Skin epidermis (tissue), 12 donors: Measurements from ENCODE around the gene EPHB4.
"Not testable (repeated sequence)": the region's sequence is repeated elsewhere in the genome, so short reads cannot be mapped to it uniquely, and the experiment has no call there.

Experiments used
- H3K27ac ChIP-seq, 21 experiments: fragments of 200-600 bp; sonication (generic) in 11 of 21; one replicate each; pipeline ENCODE4 v1.5.0; 2020; ENCODE audit warnings: mild to moderate bottlenecking in 3 of 21, inconsistent platforms in 2 of 21, moderate library complexity in 2 of 21
- H3K4me3 ChIP-seq, 7 experiments: fragments of 200-600 bp; sonication (generic) in 2 of 7; one replicate each; pipeline ENCODE4 v1.5.0; 2020; ENCODE audit warnings: inconsistent platforms in 2 of 7, mild to moderate bottlenecking in 2 of 7, moderate library complexity in 1 of 7

The EPHB4 gene

DNA sequence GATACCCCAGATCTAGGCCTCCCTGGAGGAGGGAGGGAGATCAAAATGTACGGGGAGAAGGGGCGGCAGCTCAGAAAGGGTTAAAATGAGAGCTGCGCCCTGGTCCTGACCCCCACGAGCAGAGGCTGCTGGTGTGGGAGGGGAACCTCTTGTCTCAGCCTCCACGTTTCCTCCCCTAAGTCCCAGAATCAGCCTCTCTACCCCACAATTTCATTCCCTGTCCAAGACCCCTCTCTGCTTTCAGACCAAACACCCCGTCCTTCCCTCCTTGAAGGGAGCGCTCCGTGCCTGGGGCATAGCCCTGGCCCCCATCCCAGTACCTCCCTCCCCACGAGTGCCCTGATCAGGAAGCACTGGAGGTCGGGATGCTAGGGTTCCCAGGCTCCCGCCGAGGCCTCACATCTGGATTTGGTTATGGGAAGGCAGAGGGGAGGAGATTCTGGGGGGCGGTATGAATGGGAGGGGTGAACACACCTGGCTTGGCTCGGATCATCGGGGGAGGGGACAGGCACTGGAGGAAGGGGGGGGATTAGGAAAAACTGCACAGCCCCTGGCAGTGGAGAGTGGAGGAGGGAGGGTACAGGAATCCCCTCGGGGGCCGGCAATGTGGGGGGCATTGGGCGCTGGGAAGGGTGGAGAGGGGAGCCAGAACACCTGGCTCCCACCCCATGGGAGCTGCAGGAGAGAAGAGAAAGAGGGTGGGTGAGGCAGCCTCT lies 2.7 kb downstream of the EPHB4 start:
- peak overlapping the region; percentile 43 to 71 (median 55) for H3K4me3 ChIP-seq
- H3K27ac ChIP-seq = peak overlapping the region in 17 of 21 experiments; percentile 10 to 91 (median 78)

DNA sequence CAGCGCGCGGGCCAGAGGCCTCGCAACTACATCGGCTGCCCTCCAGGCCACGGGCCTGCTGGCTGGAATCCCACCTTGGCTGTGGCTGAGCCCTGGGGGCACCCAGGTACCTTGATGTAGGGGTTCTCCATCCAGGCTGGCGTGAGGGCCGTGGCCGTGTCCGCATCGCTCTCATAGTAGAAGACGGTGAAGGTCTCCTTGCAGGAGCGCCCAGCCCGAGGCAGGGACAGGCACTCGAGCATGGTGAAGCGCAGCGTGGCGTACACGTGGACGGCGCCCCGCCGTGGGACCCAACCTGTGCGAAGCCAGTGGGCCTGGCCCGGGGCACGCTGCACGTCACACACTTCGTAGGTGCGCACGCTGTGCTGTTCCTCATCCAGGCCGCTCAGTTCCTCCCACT lies 3.8 kb downstream of the EPHB4 start:
- Histone ChIP-seq H3K27ac (no peak overlapping the region), H3K4me3 (no peak overlapping the region)

GRCh38 chr7:100823140-100823525 lies 4.2 kb downstream of the EPHB4 start:
- Histone ChIP-seq H3K27ac (no peak overlapping the region), H3K4me3 (no peak overlapping the region)

GRCh38 chr7:100822236-100823139 lies 4.8 kb downstream of the EPHB4 start:
- H3K4me3 ChIP-seq = no peak overlapping the region
- H3K27ac ChIP-seq = no peak overlapping the region

DNA sequence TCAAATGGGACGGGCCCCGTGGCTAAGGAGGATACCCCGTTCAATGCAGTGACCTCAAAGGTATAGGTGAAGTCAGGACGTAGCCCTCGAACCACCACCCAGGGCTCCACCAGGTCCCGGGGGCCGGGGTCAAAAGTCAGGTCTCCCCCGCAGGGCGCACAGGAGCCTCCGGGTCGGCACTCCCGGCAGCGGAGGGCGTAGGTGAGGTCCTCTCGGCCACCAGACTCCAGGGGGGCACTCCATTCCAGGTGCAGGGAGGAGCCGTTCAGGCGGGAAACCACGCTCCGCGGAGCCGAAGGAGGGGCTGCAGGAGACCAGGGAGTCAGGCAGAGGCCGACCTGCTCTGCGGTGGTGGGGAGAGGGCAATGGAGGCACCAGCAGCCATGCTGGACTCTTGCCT lies 7.7 kb downstream of the EPHB4 start:
- no peak overlapping the region for H3K4me3 ChIP-seq

DNA sequence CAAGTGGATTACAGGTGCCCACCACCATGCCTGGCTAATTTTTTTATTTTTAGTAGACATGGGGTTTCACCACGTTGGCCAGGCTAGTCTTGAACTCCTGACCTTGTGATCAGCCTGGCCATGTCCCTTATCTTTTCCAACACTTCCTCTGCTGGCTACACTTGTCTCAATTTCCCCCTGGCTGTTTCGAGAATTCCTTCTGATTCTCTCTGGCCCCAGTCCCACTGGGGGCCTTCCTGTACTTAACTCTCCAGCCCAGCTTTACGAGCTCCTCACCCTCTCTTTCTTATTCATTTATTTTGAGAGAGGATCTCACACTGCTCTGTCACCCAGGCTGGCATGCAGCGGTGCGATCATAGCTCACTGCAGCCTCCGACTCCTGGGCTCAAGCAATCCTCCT lies 8.5 kb downstream of the EPHB4 start:
- Histone ChIP-seq H3K27ac (no peak overlapping the region), H3K4me3 (no peak overlapping the region)

More for the DNA sequence above, 7.7 kb downstream of the EPHB4 start:
- no peak overlapping the region for H3K27ac ChIP-seq

DNA sequence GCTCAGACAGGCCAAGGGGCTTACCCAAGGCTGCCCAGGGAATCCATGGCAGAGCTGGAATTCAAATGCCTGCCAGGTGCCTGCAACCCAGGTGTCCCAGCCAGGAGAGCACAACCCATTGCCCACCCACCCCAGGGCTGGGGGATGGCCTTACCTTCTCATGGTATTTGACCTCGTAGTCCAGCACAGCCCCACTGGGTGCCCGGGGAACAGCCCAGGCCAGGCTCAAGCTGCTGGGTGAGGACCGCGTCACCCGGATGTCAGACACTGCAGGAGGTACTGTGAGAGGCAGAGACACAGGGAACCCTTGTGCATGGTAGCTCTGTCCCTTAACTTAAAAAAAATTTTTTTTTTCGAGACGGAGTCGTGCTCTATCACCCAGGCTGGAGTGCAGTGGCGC lies 9.0 kb downstream of the EPHB4 start:
- Histone ChIP-seq H3K27ac (no peak overlapping the region), H3K4me3 (no peak overlapping the region)

- Histone ChIP-seq H3K27ac (no peak overlapping the region), H3K4me3 (no peak overlapping the region)
Observed at GRCh38 chr7:100817097-100817496, 10.2 kb downstream of the EPHB4 start.

DNA sequence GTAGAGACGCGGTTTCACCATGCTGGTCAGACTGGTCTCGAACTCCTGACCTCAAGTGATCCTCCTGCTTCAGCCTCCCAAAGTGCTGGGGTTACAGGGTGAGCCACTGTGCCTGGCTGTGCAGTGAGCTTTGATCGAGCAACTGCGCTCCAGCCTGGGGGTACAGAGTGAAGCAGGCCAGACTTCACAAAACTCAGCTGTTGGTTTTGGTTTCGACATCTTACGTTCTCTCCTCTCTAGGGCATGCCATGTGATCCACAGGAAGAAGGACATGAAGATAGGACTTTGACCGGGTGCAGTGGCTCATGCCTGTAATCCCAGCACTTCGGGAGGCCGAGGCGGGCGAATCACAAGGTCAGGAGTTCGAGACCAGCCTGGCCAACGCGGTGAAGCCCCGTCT lies 10.8 kb downstream of the EPHB4 start:
- not testable (repeated sequence) for H3K27ac ChIP-seq, H3K4me3 ChIP-seq

- Histone ChIP-seq H3K4me3 (no peak overlapping the region), H3K27ac (no peak overlapping the region)
Observed at GRCh38 chr7:100812729-100813128, 14.6 kb downstream of the EPHB4 start.

- H3K27ac ChIP-seq = no peak overlapping the region
- H3K4me3 ChIP-seq = no peak overlapping the region
Observed at GRCh38 chr7:100811480-100811879, 15.8 kb downstream of the EPHB4 start.

GRCh38 chr7:100808354-100808875 lies 18.9 kb downstream of the EPHB4 start:
- no peak overlapping the region for H3K4me3 ChIP-seq
- no peak overlapping the region for H3K27ac ChIP-seq

- not testable (repeated sequence) for H3K27ac ChIP-seq, H3K4me3 ChIP-seq
Observed at GRCh38 chr7:100806883-100807282, 20.4 kb downstream of the EPHB4 start.

- Histone ChIP-seq H3K4me3 (no peak overlapping the region), H3K27ac (no peak overlapping the region)
Observed at GRCh38 chr7:100806276-100806675, 21.0 kb downstream of the EPHB4 start.

- Histone ChIP-seq H3K27ac (no peak overlapping the region), H3K4me3 (no peak overlapping the region)
Observed at GRCh38 chr7:100804681-100805431, 22.5 kb downstream of the EPHB4 start.

DNA sequence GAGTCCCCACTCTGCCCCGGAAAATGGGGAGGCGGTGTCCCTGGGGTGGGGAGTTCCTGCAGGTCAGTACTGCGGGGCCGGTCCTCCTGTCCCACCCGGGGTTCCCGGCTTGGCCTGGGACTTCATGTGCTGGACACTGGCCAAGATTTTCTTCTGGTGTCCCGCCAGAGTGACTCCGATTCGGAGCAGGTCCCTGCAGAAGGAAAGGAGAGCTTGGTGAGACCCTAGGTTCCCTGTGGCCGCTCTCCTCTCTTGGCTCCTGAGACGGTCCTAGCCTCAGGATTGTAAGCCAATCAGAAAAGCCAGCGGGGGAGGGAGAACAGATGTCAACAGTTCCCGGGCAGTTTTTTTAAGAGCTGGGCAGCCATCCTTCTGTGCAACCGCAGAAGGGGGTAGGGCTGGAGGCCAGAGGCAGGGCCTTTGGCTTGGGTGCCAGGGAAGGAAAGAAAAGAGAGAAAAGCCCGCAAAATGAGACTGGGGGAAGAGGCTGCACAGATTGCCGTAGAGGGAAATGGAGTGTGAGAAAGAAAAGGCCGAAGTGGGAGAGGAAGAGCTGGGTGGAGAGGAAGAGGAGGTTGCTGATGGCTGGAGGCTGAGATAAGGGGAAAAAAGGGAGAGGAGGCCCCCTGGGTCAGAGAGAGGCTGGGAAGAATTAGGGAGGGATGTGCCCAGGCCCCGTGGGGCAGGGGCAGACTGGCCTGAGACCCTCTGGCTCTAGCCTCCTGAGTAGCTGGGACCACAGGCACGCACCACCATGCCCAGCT lies 23.7 kb downstream of the EPHB4 start:
- peak overlapping the region in 1 of 7 experiments; percentile 2 for H3K4me3 ChIP-seq
- peak overlapping the region in 19 of 21 experiments; percentile 16 to 79 (median 56) for H3K27ac ChIP-seq

- peak overlapping the region in 18 of 21 experiments; percentile 16 to 79 (median 57) for H3K27ac ChIP-seq
Observed at GRCh38 chr7:100802951-100803350, 24.4 kb downstream of the EPHB4 start.

DNA sequence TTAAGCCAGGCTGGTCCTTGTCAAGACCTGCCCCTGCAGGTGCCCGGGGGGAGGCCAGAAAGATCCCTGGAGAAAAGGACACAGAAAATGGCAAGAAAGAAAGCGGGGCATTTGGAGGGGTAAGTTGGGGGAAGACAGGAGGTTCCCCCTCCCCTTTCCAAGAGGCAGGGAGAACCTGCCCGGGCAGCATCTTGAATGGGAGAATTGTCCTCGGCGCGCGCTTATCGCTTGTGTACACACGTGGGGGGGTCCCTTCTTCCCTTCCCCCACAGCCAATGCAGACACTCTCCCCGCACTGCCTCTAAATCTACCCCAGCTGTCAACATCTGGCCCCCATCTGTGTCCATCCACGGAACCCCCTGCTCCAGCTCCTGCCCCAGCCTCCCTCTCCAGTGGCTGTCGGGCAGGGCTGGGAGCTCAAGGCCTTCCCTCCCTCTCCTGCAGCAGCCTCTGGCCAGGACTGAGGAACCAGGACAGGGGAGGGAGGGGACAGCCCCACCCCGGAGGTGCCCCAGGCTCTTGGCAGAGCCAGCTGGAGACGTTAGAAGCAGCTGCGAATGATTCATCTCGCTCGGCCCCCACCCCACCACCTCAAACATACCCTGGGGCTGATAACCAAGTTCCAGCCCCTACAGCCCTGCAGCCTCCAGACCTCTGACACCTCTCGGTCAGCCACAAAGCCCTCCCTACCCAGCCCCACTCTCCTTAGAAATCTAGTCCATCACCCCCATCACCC lies 25.3 kb downstream of the EPHB4 start:
- peak overlapping the region in 15 of 21 experiments; percentile 3 to 79 (median 56) for H3K27ac ChIP-seq

More at GRCh38 chr7:100802951-100803350, 24.4 kb downstream of the EPHB4 start:
- H3K4me3 ChIP-seq = peak overlapping the region in 1 of 7 experiments; percentile 2

More for the DNA sequence above, 25.3 kb downstream of the EPHB4 start:
- H3K4me3 ChIP-seq = no peak overlapping the region
